Measurements from ENCODE around the gene VDAC2.

VDAC2 gene

GRCh38 chr10:75231672-75232581, 21.3 kb downstream of the VDAC2 start:
- no peak for DNase-seq

DNA sequence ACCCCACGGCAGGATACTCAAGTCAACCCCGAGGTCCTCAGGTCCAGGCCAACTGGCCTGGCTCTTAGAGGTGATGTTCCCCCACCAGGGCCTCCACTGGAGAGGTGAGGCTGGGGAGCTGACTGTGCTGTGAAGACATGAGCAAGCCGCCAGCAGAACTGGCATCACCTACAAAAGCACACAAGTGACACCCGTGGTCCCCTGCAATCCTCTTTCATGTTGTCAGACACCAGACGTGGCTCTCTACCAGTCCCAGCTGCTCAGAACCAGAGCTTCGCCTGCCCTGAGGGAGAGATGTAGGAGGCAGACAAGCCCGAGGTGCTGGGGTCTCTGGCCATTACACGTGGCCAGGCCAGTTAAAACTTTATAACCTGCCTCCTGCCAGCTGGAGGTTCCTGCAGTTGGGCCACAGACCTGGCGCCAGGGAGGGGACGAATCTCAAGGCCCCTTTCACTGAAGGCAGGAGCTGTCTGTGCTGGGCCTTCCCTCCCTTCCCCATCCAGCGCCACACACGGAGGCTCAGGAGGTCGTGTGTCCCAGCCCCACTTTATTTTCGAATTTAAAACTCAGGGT, 22.9 kb downstream of the VDAC2 start:
- DNase-seq = no peak

- peak; percentile 98 for DNase-seq
Observed at GRCh38 chr10:75234017-75234682, 23.6 kb downstream of the VDAC2 start.

DNA sequence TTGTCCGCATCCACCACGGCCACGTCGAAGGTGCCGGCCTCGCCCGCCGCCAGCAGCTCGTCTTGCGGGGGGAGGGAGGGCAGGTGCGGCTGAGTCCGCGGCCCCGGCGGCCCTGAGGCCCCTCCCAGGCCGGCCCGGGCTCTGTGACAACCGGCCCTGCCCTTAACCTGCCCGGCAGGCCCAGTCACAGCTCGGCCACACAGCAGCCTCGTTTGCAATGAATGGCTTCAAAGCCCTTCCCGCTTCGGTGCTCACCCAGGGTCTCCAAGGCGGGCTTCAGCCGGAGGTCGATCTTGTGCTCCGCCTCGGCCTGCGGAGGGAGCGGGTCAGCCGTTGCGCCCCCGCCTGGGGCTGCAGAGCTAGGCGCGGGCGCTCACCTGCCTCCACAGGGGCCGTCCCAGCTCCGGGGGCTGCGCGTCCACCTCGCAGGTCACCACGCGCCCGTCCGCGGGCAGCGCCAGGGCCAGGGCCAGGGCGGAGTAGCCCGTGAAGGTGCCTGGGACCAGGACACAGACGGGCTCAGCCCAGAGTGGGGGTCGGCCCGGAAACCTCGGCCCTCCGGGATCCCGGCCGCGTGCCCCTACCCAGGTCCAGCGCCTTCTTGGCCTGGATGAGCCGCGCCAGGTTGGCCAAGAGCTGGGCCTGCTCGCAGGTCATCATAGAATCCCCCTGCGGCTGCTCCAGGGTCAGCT, 24.2 kb downstream of the VDAC2 start:
- peak in 1 of 2 experiments; percentile 18 for DNase-seq

- peak; percentile 90 to 91 for DNase-seq
Observed at GRCh38 chr10:75235375-75236177, 25.0 kb downstream of the VDAC2 start, which contains the start of gene COMTD1. Gene COMTD1 (minus strand): TSS chr10:75235957. CDS start chr10:75235928, 29 bp downstream.

GRCh38 chr10:75236178-75236825, 25.7 kb downstream of the VDAC2 start:
- no peak for DNase-seq

- no peak for DNase-seq
Observed at GRCh38 chr10:75238182-75239095, 27.8 kb downstream of the VDAC2 start.

DNA sequence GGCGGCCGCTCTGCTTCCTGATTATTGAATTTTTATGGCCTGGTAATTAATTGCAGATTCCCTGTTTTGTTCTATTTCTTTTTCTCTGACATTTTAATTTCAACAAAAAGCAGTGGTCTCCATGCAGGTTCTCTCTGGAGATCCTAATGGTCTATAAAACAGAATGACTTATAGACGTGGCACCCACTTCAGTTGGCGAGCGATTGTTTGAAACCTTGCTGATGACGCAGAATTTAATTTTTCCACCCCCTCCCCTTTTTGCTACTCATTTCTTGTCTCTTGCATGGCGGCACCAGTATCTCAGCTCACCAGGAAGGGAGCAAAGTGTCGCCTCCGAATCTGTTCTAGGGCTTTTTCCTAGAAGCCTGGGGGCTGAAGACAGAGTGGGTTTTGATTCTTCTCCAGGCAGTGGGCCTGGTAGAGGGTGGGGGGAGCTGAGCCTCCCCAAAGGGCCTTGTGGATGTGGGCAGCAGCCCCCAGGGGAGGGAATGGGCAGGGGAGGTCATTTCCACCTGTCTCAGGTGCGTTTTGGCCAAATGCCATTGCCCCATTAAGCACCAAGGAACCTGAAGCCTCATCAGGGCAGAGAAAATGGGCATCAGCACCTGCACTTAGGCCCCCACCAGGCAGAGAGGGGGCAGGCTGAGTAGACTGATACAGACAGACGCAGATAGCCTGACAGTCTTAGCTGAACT, 28.6 kb downstream of the VDAC2 start:
- DNase-seq = no peak

- no peak for DNase-seq
Observed at GRCh38 chr10:75240329-75241076, 29.9 kb downstream of the VDAC2 start.

GRCh38 chr10:75243426-75243825, 32.8 kb downstream of the VDAC2 start:
- no peak for DNase-seq

GRCh38 chr10:75244487-75245353, 34.1 kb downstream of the VDAC2 start:
- DNase-seq = no peak

DNA sequence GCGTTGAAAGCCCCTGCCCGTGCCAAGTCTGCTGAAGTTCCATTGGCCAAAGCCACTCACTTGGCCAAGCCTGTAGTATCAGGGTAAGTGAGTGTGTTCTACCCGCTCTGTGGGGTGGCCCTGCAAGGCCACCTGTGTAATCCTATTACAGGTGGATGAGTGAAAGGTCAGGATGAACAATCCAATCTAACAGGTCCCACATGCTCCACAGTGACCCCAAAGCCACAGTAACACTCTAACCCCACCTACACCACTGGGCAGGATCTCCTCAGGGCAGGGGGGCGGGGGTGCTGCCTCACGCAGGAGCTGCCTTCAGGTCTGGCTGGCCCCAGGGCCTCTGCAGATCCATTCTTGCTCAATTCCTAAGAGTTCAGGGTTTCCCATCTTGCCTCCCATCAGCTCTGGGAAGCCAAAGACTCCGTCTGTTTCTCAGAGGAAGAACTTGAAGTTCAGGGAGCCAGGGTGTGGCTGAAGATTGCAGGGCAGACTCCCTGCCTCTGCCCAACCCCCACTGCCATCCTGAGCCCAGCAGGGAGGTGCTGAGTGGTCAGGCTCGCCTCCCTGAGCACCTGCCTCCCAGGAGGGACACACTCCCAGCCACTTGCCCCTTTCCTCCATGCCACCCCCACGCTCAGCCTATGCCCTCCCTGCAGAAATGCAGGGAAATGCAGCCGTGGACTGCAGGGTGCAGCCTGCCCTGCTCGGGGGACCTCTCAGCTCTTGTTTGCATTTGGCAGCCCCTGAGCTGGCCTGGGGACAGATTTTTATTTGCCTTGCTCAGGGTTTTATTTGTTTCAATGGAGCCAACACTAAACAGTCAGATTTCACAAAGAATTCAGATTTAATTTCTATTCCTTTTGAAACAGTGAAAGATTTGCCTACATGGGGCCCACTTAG, 35.0 kb downstream of the VDAC2 start:
- DNase-seq = no peak

GRCh38 chr10:75246506-75246905, 35.9 kb downstream of the VDAC2 start:
- DNase-seq = no peak

DNA sequence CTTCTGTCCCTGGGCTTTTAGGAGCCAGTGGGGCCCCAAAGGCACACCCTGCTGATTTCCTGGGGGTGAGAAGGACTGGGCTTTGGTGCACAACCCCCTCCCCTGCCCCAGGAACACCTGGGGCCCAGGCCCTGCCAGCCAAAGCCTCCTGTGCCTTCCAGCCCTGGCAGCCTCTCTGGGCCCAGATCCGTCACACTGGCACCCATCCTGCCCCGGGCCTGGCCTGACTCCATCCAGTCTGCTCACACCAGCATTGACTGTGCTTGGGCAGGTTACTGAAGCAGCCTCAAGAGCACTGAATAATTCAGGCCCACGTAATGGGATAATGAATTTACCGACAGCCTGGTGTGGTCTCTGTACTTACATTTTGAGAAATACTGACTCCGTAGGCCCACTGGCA, 37.2 kb downstream of the VDAC2 start:
- no peak for DNase-seq

DNA sequence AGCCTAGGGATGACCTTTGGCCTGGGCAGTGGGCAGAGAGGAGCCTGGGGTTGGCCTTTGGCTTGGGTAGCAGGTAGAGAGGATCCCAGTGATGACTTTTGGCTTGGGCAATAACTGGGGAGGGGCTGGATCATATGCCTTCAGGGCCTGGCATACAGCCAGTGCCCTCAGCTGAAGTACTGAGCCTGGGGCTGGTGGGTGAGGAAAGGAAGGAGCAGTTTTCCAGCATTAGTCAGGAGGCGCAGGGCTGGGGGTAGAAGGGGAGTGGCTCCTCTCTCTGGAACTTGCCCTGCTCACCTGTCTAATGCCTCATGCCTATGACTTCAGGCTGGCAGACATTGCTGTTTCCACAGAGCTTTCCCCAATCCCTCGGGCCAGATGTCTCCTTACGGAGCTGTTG, 40.3 kb downstream of the VDAC2 start:
- no peak for DNase-seq

DNA sequence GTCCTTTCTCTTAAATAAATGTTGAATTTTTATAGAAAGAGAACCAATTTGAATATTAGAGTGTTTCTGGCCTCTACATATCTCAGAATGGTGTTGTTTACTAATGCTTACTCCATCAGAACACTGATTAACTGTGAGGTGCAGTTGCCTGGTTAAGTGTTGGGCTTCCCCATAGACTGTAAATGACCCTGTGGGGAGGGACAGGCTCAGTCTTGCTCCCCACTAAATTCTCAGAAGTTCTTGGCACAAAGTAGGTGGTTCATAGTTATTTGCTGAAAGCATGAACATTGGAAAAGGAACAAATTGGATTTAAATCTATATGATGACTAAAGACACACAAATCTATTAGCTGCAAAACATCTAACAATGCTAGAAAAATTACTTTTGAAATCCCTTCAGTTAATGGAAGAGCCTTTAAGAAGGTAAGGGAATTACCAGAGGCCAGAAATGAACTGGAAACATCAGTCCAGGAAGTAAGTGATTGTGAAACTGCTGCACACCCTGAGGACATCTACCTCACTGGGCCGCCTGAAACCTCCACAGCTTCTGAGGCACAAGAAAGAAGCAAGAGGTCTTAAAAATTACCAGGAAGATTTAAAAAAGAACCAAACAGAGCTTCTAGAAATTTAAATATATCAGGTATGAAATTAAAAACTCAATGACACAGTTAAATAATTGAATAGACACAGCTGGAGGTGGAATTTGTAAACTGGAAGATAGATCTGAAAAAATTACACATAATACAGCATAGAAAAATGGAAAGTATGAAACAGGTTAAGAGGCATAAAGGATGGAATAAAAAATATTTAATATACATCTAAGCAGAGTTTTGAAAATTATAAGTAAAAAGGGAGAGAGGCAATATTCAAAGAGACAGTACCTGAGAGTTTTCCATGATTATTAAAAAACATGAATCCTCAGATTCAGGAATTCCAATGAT, 43.0 kb downstream of the VDAC2 start:
- DNase-seq = no peak
